ENCODE results near the gene PTCD3. TPM values are rescaled to one million over a fixed set of nuclear protein-coding genes. Genes with fewer than 3 reads are reported as not detected.

PTCD3 gene
- total RNA-seq, 1 experiment from 2014 or later, result 94.7 TPM

DNA sequence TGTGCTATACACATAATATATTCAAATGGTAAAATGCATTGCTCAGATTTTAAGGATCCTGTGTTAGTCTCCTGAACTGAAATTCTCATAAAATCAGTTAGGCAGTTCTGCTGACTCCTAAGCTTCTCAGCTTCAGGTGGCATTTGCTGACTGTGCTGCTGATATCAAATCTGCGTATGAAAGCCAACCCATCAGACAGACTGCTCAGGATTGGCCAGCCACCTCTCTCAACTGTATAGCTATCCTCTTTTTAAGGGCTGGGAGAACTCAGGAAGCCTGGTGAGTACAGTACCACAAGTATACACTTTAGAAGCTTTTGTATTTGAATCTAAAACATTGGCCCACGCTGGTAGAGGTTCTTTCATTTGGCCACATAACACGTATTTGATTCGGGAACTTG is 28.7 kb downstream of the PTCD3 start:
- H3K36me3 ChIP-seq (ENCODE audit: low read depth, low read length), result peaks cover 86% of the 10 kb centered on the region

DNA sequence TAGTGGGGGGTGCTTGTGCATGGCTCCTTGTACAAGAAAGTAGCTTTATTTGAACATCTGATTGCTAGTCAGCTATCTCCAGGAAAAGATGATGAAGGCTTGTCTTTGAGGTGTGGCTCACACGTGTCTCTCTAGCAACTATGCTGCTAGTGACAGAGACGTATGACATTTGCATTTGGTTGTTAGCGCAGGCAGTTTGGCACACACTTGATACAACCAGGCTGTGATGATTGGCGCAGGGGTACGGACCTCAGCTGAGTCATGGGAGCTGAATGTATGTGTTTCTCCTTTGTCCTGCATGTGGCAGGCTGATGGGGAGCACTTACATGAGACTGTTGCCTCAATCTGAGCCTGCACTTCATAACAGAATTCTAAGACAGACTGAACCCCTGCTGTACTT is 29.6 kb downstream of the PTCD3 start:
- no peaks in the 10 kb centered on the region for H3K4me1 ChIP-seq (ENCODE audit: insufficient read depth, low read length)
- no peaks in the 10 kb centered on the region for H3K79me2 ChIP-seq (ENCODE audit: low read length)
- H2AFZ ChIP-seq (ENCODE audit: low read length), result no peak overlapping the region
- CTCF ChIA-PET, result no interaction called here
- TF ChIP-seq, protein P1, sequence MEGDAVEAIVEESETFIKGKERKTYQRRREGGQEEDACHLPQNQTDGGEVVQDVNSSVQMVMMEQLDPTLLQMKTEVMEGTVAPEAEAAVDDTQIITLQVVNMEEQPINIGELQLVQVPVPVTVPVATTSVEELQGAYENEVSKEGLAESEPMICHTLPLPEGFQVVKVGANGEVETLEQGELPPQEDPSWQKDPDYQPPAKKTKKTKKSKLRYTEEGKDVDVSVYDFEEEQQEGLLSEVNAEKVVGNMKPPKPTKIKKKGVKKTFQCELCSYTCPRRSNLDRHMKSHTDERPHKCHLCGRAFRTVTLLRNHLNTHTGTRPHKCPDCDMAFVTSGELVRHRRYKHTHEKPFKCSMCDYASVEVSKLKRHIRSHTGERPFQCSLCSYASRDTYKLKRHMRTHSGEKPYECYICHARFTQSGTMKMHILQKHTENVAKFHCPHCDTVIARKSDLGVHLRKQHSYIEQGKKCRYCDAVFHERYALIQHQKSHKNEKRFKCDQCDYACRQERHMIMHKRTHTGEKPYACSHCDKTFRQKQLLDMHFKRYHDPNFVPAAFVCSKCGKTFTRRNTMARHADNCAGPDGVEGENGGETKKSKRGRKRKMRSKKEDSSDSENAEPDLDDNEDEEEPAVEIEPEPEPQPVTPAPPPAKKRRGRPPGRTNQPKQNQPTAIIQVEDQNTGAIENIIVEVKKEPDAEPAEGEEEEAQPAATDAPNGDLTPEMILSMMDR (conservative IDR thresholded peaks at IDR 0.05; ENCODE audit: low read depth, low read length), result no peak
- TF ChIP-seq EZH2phosphoT487 (IDR thresholded peaks at IDR 0.05; ENCODE audit: borderline replicate concordance, low read length) (no peak), EZH2 (IDR thresholded peaks at IDR 0.05; ENCODE audit: low read length, unreplicated experiment) (no peak)
- no peaks in the 10 kb centered on the region for H3K9me3 ChIP-seq (ENCODE audit: low read length)
- H4K20me1 ChIP-seq (ENCODE audit: low read length), result no peaks in the 10 kb centered on the region
- no peaks in the 10 kb centered on the region for H3F3A ChIP-seq (ENCODE audit: low read length, unreplicated experiment)
- no peaks in the 10 kb centered on the region for H3K9me2 ChIP-seq (replicated peaks; ENCODE audit: low read length)
- no peak overlapping the region for H3K4me3 ChIP-seq (ENCODE audit: low read length)
- H3K4me2 ChIP-seq (ENCODE audit: low read length), result no peak overlapping the region
- intact Hi-C loops (cut with micrococcal nuclease), result no loop called here
- no TSS peak for BruUV-seq (replicated peaks)
- POLR2A ChIA-PET (ENCODE audit: unreplicated experiment), result no interaction called here
- ATAC-seq (no peak), DNase-seq (no peak)
- no peaks in the 10 kb centered on the region for H3K27me3 ChIP-seq (ENCODE audit: low read length)
- no peak overlapping the region for H3K27ac ChIP-seq (ENCODE audit: low read length)
- no peak overlapping the region for H3K9ac ChIP-seq (ENCODE audit: low read length)
- peaks cover 89% of the 10 kb centered on the region for H3K36me3 ChIP-seq (ENCODE audit: low read depth, low read length)

More for the DNA sequence above, 28.7 kb downstream of the PTCD3 start:
- ChIA-PET POLR2A (ENCODE audit: unreplicated experiment) (no interaction called here), CTCF (no interaction called here)
- no peaks in the 10 kb centered on the region for H3K9me2 ChIP-seq (replicated peaks; ENCODE audit: low read length)
- intact Hi-C loops (cut with micrococcal nuclease), result no loop called here
- H3K4me3 ChIP-seq (ENCODE audit: low read length), result no peak overlapping the region
- no peaks in the 10 kb centered on the region for H3K27me3 ChIP-seq (ENCODE audit: low read length)
- H3K9me3 ChIP-seq (ENCODE audit: low read length), result no peaks in the 10 kb centered on the region
- no peaks in the 10 kb centered on the region for H3K4me1 ChIP-seq (ENCODE audit: insufficient read depth, low read length)
- DNase-seq, result no peak
- TF ChIP-seq, protein P1 (conservative IDR thresholded peaks at IDR 0.05; ENCODE audit: low read depth, low read length), result no peak
- TF ChIP-seq EZH2 (IDR thresholded peaks at IDR 0.05; ENCODE audit: low read length, unreplicated experiment) (no peak), EZH2phosphoT487 (IDR thresholded peaks at IDR 0.05; ENCODE audit: borderline replicate concordance, low read length) (no peak)
- no peak for ATAC-seq
- H2AFZ ChIP-seq (ENCODE audit: low read length), result no peak overlapping the region
- no peak overlapping the region for H3K4me2 ChIP-seq (ENCODE audit: low read length)
- H3K27ac ChIP-seq (ENCODE audit: low read length), result no peak overlapping the region
- H3K79me2 ChIP-seq (ENCODE audit: low read length), result no peaks in the 10 kb centered on the region
- H3K9ac ChIP-seq (ENCODE audit: low read length), result no peak overlapping the region
- no peaks in the 10 kb centered on the region for H4K20me1 ChIP-seq (ENCODE audit: low read length)
- no TSS peak for BruUV-seq (replicated peaks)
- H3F3A ChIP-seq (ENCODE audit: low read length, unreplicated experiment), result no peaks in the 10 kb centered on the region

DNA sequence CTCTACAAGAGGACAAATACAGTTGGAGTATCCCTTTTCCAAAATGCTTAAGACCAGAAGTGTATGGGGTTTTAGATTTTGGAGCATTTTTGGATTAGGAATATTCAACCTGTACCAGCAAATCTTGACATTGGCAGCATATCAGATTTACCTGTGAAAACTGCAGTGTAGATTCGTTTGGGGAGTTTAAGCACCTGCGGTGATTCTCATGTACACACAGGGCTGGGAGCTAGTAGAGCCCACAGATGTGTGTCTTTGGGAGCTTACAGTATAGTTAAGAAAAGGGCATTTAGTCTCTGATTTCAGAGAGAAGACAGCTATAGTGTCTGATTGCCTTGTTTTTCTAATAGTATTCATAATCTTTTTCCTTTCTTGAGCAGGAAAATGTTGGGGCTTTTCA is 30.1 kb downstream of the PTCD3 start:
- H3K4me2 ChIP-seq (ENCODE audit: low read length), result no peak overlapping the region
- H2AFZ ChIP-seq (ENCODE audit: low read length), result no peak overlapping the region
- no peak overlapping the region for H3K9ac ChIP-seq (ENCODE audit: low read length)
- H3K27me3 ChIP-seq (ENCODE audit: low read length), result no peaks in the 10 kb centered on the region
- DNase-seq (no peak), ATAC-seq (no peak)
- TF ChIP-seq, protein P1 (conservative IDR thresholded peaks at IDR 0.05; ENCODE audit: low read depth, low read length), result no peak
- TF ChIP-seq EZH2 (IDR thresholded peaks at IDR 0.05; ENCODE audit: low read length, unreplicated experiment) (no peak), EZH2phosphoT487 (IDR thresholded peaks at IDR 0.05; ENCODE audit: borderline replicate concordance, low read length) (no peak)
- peaks cover 86% of the 10 kb centered on the region for H3K36me3 ChIP-seq (ENCODE audit: low read depth, low read length)
- CTCF ChIA-PET, result interaction anchor here (0.6 kb wide), 1 partner anchor 17 kb away, joined by 4 read pairs; no protein-coding TSS in a partner anchor
- H3K9me2 ChIP-seq (replicated peaks; ENCODE audit: low read length), result no peaks in the 10 kb centered on the region
- POLR2A ChIA-PET (ENCODE audit: unreplicated experiment), result no interaction called here
- BruUV-seq (replicated peaks), result no TSS peak
- no peak overlapping the region for H3K4me3 ChIP-seq (ENCODE audit: low read length)
- H3K4me1 ChIP-seq (ENCODE audit: insufficient read depth, low read length), result no peaks in the 10 kb centered on the region
- no peaks in the 10 kb centered on the region for H3K9me3 ChIP-seq (ENCODE audit: low read length)
- no peaks in the 10 kb centered on the region for H3F3A ChIP-seq (ENCODE audit: low read length, unreplicated experiment)
- H4K20me1 ChIP-seq (ENCODE audit: low read length), result no peaks in the 10 kb centered on the region
- H3K79me2 ChIP-seq (ENCODE audit: low read length), result no peaks in the 10 kb centered on the region
- intact Hi-C loops (cut with micrococcal nuclease), result no loop called here
- no peak overlapping the region for H3K27ac ChIP-seq (ENCODE audit: low read length)
